AG04450 (cell line): Measurements from ENCODE around the gene PLEKHG4. TPM values are rescaled to one million over a fixed set of nuclear protein-coding genes. Genes with fewer than 3 reads are reported as not detected.
A peak's percentile ranks its signal among the peaks of the same experiment; 100 is the strongest.

Experiments
- CTCF ChIA-PET: fragments of 300-600, 350-600 bp; formaldehyde crosslinking; extraction: SDS; loops from one replicate; lab custom pipeline; 2022; ENCODE audit warnings: antibody characterized with exemption, inconsistent platforms; lab: Charles Lee
- POLR2A ChIA-PET: fragments of 350-600 bp; formaldehyde crosslinking; extraction: SDS; loops from one replicate; lab custom pipeline; 2021; ENCODE audit warnings: antibody characterized with exemption, inconsistent platforms; lab: Yijun Ruan, JAX
- DNase-seq: peaks from one replicate; pipeline ENCODE4 v3.0.0-alpha.2; 2011; ENCODE audit warnings: low read depth, low spot score
- H3K27ac ChIP-seq: one replicate; pipeline ENCODE4 v1.5.1; 2012; ENCODE audit warnings: low read depth, low read length, control low read depth
- H3K27me3 ChIP-seq: one replicate; pipeline ENCODE4 v1.6.0; 2012; ENCODE audit warnings: low read length; ENCODE audit not compliant: control insufficient read depth, insufficient read depth
- H3K4me3 ChIP-seq: 2 replicates; pipeline ENCODE4 v1.5.1; 2011; ENCODE audit warnings: mild to moderate bottlenecking, low read depth, low read length, control low read depth
- H3K9me3 ChIP-seq: 2 replicates; pipeline ENCODE4 v1.5.1; 2012; ENCODE audit warnings: low read length; ENCODE audit not compliant: control insufficient read depth, insufficient read depth
- polyA plus RNA-seq: library from polyadenylated mRNA; depleted of rRNA; stranded (reverse); fragments of >200 nt; gene quantifications from 2 replicates; pipeline ENCODE4 v1.2.3, GENCODE V29; 2011
- TF ChIP-seq, protein P1 (sequence below): IDR thresholded peaks from 2 replicates; pipeline ENCODE4 v1.5.1; 2011; ENCODE audit warnings: low read depth, low read length, control low read depth, inconsistent platforms

The PLEKHG4 gene
- polyA plus RNA-seq, 1 experiment = 17.2 TPM

- peak; percentile 96 for DNase-seq
- peak overlapping the region; percentile 98 for H3K27ac ChIP-seq
- no peaks in the 10 kb centered on the region; the same call in 1 of the 2 replicates for H3K9me3 ChIP-seq
- peak overlapping the region; percentile 68 for H3K4me3 ChIP-seq
- no peaks in the 10 kb centered on the region for H3K27me3 ChIP-seq
- ChIA-PET CTCF (interaction anchor here (1.0 to 2.3 kb wide), 4 partner anchors 17 to 189 kb away, joined by 3 to 7 read pairs (median 5); partner anchors contain the start of gene ZDHHC1), POLR2A (interaction anchor here (0.6 to 1.5 kb wide), 12 partner anchors 9 to 138 kb away, joined by 3 to 8 read pairs (median 4); partner anchors contain the start of genes FHOD1, TMEM208 and TPPP3)
- TF ChIP-seq, protein P1, sequence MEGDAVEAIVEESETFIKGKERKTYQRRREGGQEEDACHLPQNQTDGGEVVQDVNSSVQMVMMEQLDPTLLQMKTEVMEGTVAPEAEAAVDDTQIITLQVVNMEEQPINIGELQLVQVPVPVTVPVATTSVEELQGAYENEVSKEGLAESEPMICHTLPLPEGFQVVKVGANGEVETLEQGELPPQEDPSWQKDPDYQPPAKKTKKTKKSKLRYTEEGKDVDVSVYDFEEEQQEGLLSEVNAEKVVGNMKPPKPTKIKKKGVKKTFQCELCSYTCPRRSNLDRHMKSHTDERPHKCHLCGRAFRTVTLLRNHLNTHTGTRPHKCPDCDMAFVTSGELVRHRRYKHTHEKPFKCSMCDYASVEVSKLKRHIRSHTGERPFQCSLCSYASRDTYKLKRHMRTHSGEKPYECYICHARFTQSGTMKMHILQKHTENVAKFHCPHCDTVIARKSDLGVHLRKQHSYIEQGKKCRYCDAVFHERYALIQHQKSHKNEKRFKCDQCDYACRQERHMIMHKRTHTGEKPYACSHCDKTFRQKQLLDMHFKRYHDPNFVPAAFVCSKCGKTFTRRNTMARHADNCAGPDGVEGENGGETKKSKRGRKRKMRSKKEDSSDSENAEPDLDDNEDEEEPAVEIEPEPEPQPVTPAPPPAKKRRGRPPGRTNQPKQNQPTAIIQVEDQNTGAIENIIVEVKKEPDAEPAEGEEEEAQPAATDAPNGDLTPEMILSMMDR = no peak
Observed at GRCh38 chr16:67277294-67277998, 1.9 kb upstream of the PLEKHG4 start.

GRCh38 chr16:67277999-67278772 is 1.1 kb upstream of the PLEKHG4 start:
- Histone ChIP-seq H3K9me3 (no peaks in the 10 kb centered on the region; the same call in 1 of the 2 replicates), H3K27ac (peak overlapping the region; percentile 98), H3K27me3 (no peaks in the 10 kb centered on the region), H3K4me3 (peak overlapping the region; percentile 68)
- ChIA-PET POLR2A (interaction anchor here (0.7 to 1.5 kb wide), 5 partner anchors 10 to 139 kb away, joined by 3 to 6 read pairs (median 4); partner anchors contain the start of genes FHOD1 and TPPP3), CTCF (interaction anchor here (0.8 to 2.3 kb wide), 6 partner anchors 18 to 188 kb away, joined by 3 to 7 read pairs (median 4); partner anchors contain the start of gene ZDHHC1)
- TF ChIP-seq, protein P1 = no peak; the same call in 1 of the 2 replicates
- DNase-seq = no peak

GRCh38 chr16:67278773-67279295 is 498 bp upstream of the PLEKHG4 start:
- peak overlapping the region; percentile 68 for H3K4me3 ChIP-seq
- TF ChIP-seq, protein P1 = peak; percentile 35; the same call in 1 of the 2 replicates
- POLR2A ChIA-PET = interaction anchor here (1.5 kb wide), 1 partner anchor 114 kb away, joined by 4 read pairs; the partner anchor contains the start of gene TPPP3
- no peak for DNase-seq
- peak overlapping the region; percentile 98 for H3K27ac ChIP-seq
- no peaks in the 10 kb centered on the region; the same call in 1 of the 2 replicates for H3K9me3 ChIP-seq
- CTCF ChIA-PET = interaction anchor here (0.8 to 2.3 kb wide), 5 partner anchors 18 to 149 kb away, joined by 3 to 7 read pairs (median 4); partner anchors contain the start of gene ZDHHC1
- no peaks in the 10 kb centered on the region for H3K27me3 ChIP-seq

- no peak overlapping the region for H3K27ac ChIP-seq
- no peaks in the 10 kb centered on the region for H3K27me3 ChIP-seq
- H3K4me3 ChIP-seq = no peak overlapping the region
- DNase-seq = no peak
- TF ChIP-seq, protein P1 = no peak
- POLR2A ChIA-PET = no interaction called here
- H3K9me3 ChIP-seq = no peaks in the 10 kb centered on the region; the same call in 1 of the 2 replicates
- CTCF ChIA-PET = interaction anchor here (0.6 to 1.3 kb wide), 3 partner anchors 8 to 113 kb away, joined by 3 to 8 read pairs (median 3); no protein-coding TSS in a partner anchor
Observed at GRCh38 chr16:67280090-67281015, 1.0 kb downstream of the PLEKHG4 start.
